PC-3 (cell line): ENCODE data around the gene CBX6.

Source experiments
- EZH2 ChIP-seq: fragments of 300-600 bp; sonication (generic); IDR thresholded peaks from one replicate; pipeline ENCODE4 v1.6.1; 2017; ENCODE audit warnings: antibody characterized with exemption, mild to moderate bottlenecking, low read length; ENCODE audit not compliant: unreplicated experiment
- EZH2phosphoT487 ChIP-seq: fragments of 300-600 bp; sonication (generic); IDR thresholded peaks from 2 replicates; pipeline ENCODE4 v1.6.1; 2018; ENCODE audit warnings: mild to moderate bottlenecking, antibody characterized with exemption, low read length, borderline replicate concordance
- TF ChIP-seq, protein P1 (sequence below): fragments of 300-600 bp; sonication (generic); conservative IDR thresholded peaks from 2 replicates; pipeline ENCODE4 v1.5.1; 2017; ENCODE audit warnings: antibody characterized with exemption, low read depth, mild to moderate bottlenecking, low read length

- TF ChIP-seq, protein P1, sequence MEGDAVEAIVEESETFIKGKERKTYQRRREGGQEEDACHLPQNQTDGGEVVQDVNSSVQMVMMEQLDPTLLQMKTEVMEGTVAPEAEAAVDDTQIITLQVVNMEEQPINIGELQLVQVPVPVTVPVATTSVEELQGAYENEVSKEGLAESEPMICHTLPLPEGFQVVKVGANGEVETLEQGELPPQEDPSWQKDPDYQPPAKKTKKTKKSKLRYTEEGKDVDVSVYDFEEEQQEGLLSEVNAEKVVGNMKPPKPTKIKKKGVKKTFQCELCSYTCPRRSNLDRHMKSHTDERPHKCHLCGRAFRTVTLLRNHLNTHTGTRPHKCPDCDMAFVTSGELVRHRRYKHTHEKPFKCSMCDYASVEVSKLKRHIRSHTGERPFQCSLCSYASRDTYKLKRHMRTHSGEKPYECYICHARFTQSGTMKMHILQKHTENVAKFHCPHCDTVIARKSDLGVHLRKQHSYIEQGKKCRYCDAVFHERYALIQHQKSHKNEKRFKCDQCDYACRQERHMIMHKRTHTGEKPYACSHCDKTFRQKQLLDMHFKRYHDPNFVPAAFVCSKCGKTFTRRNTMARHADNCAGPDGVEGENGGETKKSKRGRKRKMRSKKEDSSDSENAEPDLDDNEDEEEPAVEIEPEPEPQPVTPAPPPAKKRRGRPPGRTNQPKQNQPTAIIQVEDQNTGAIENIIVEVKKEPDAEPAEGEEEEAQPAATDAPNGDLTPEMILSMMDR = no peak
- TF ChIP-seq EZH2 = no peak
- TF ChIP-seq EZH2phosphoT487 = no peak
Measured at GRCh38 chr22:38837414-38837928, 34.5 kb downstream of the CBX6 start.
